ENCODE measurements around the gene SH3PXD2B.

- no peak for TF ChIP-seq CTCF (IDR thresholded peaks at IDR 0.05)
- no peak for TF ChIP-seq POLR2AphosphoS5 (IDR thresholded peaks at IDR 0.05)
- TF ChIP-seq POLR2A (IDR thresholded peaks at IDR 0.05): no peak
Measured at GRCh38 chr5:172463031-172463430, 8.7 kb upstream of the SH3PXD2B start.

Measured in upper lobe of left lung (tissue), 4 donors.